G401.6 (cell line): ENCODE measurements around the gene ST6GALNAC5.
"Not testable (repeated sequence)": the region's sequence is repeated elsewhere in the genome, so short reads cannot be mapped to it uniquely, and the experiment has no call there.

Experiments used
- FAIRE-seq: peaks from 2 replicates; lab custom pipeline; 2012; peaks lifted over from hg19 to GRCh38; lab: Jason Lieb, UNC

ST6GALNAC5 gene

DNA sequence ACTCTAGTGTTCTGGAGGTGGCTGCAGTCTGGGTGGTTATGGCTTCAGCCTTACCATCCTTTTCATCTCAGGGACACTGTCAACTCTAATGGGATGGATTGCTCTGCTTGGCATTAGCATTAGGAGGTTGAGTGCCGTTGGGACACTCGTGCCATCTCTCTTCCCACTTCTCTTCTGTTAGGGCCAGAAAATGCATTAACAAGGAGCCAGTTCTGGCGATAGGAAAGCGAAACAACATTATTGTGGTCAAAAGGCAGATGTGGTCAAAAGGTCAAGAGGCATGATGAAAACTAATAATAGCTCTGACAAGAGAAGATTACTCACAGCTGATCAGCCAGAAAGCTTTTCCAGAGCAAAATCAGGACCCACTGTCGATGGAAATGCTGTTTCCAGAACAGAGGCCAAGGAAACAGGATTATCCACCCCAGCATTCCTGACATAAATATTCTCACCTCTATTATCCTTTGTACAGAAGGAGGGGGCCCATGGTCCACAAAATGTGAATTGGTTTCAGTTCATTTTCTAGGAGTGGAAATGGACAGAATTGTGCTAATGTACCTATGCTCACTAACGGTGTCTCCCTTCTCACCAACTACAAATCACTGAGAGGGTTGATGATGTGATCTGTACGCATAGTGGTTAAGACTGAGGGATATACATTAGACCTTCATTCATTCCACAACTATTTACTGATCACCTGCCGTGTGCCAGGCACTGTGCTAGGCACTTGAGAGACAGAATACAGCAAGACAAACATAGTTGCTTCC is 72.0 kb downstream of the ST6GALNAC5 start:
- no peak for FAIRE-seq

DNA sequence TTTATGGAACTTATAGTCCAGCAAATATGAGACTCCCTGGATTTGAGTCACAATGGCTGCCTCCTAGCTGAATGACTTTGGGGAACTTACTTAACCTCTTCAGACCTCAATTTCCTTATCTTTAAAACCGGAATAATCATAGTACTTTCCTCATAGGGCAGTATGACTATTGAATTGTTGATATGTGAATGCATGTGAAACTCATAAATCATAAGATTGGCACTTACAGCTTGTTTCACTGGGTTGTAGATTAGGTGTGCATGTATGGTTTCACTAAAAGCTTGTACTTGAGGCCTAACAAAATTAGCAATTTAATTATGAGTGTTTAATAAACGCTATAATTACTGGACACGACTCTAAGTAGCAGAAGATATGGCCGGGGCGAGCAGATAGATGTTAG is 72.5 kb downstream of the ST6GALNAC5 start:
- FAIRE-seq: no peak

DNA sequence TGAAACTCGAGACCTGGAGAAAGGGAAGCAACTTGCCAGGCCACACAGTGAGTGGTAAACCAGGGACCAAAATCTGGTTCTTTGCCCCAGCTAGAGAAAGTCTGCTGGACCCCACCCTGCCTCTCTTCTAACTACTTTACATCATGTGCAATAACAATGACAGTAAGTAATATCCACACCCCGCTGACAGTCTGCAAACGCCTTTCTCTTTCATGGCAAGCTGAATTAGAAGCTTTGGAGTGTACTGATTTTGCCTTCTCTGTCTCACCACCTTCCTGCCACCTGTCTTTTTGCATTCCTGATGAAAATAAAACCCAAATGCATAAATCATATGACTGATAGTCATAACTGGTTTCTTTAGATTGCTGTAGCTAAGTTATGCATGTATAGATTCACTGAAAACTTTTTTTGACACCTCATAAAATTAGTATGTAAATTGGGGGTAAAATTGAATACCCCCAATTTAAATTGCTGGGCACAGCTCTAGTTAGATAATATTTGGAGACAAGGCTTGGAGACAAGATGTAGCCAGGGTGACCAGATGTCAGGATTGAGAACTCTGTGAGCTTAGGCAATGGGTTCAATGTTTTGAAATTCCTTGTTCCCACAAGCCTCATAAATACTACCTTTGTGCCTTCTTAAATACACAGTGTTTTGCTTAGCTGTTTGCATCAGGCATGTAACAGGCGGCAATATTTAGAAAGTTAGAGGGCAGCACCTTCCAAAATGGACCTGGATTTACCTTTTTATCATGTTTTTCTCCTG is 73.5 kb downstream of the ST6GALNAC5 start:
- no peak for FAIRE-seq

DNA sequence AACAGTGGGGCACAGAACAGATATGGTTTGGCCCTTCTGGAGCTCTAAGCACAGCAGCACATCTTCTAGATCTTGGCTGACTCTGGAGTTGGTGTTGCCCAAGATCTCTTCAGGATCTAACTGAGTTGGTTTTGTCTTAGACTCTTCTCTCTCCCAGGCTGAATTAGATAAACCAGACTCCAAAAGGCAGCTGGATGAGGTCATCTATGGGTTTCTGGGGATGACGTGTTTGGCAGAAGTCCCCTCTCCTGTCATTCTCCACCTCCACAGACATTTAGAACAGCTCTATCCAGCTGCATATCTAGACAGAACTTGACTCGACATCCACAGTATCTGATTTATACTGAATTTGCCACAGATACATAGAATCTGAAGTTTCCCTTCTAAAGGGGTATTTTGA is 75.3 kb downstream of the ST6GALNAC5 start:
- no peak for FAIRE-seq

DNA sequence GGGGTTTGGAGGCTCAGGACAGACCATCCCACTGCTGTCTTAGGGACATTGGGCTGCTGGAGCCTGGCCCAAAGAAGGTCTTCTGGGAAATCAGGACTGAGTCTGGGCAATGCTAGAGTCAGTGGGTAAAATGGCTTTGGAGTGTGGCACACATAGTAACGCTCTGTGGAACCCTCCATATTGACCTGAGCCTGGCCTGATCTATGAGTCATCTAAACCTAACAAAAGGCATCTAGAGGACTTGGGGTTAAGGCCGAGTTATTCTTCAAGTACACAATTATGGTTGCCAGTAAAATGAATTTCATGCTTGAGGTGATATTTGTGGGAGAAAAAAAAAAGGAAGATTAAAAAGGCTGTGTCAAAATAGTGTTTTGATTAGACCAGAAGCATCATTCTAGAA is 77.7 kb downstream of the ST6GALNAC5 start:
- FAIRE-seq: no peak

DNA sequence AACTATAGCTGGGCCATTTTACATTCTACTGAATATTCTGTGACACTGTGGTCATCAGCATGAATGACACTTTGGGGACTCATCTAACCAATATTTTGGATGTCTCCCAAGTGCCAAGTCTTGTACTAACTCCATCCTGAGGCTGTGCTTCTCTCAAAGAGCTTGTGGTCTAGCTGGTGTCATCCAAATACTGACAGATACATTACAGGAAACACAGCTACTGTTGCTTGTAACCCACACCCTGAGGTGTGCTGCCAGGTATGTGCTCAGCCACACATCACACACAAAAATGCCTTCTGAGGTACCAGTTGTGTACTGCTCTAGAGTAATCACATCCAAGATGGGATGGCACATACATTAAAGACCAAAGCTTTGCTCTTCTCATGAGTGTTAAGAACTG is 81.6 kb downstream of the ST6GALNAC5 start:
- no peak for FAIRE-seq

DNA sequence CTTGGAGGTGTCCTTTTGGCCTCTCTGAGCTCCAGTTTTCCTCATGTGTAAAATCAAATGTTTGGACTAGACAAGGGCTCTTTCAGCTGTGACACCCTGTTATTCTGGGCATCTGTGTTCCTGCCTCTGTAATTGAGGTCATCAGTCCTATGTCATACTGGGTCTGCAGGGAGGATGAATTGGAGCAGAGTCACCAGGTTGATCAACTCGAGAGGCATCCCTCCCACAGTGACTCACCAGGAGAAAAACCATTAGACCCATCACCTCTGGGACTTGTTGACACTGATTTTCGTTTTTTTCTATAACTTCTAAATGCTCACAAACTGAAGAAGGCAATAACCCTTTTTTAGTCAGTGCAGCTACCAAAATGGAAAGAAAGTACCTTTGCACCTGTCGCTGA is 82.2 kb downstream of the ST6GALNAC5 start:
- no peak for FAIRE-seq

DNA sequence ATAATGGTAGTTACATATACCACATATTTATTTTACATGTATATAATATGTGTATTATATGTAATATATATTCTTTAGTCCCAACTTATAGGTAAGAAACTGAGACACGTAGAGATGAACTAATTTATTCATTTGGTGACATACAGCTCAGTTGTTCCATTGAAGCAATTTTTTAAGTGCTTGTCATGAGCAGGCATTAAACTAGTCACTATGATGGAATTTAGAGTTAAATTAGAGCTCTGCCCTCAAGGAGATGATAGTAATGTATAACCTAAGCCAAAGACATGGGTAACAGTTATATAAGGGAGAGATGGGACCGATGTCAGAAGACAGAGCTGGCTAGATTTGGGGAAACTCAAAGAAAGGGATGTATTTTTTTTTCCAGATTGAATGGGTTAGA is 83.0 kb downstream of the ST6GALNAC5 start:
- no peak for FAIRE-seq

DNA sequence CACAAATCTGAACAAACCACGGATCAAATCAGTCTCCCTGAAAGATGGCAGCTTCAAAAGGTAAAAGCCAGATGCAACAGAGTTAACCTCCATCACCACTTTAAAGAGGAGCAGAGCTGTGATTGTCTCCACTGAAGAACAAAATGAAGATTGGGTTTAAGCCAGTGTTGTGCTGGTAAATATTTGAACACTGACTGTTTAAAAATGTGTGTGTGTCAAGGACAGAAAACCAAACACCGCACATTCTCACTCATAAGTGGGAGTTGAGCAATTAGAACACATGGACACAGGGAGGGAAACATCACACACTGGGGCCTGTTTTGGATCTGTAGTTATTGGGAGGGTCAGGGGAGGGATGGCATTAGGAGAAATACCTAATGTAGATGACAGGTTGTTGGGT is 83.9 kb downstream of the ST6GALNAC5 start:
- no peak for FAIRE-seq

DNA sequence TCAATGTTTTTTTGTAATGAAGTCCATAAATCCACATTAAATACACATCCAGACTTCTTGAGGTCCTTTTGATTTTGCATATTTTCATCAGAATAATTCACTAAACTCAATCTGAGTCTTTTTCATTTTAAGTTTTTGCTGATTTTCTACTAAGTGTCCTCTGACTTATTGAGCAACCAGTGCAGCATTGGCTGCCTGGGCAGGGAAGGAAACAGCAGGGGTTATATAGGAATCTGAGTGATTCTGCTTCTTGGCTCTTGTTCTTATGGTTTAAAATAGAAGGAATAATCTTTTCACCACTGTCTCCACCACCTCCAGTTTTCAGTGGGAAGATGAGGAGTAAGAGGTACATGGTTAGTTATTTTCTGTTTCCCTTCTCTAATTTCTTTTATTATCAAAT is 88.4 kb downstream of the ST6GALNAC5 start:
- no peak for FAIRE-seq

DNA sequence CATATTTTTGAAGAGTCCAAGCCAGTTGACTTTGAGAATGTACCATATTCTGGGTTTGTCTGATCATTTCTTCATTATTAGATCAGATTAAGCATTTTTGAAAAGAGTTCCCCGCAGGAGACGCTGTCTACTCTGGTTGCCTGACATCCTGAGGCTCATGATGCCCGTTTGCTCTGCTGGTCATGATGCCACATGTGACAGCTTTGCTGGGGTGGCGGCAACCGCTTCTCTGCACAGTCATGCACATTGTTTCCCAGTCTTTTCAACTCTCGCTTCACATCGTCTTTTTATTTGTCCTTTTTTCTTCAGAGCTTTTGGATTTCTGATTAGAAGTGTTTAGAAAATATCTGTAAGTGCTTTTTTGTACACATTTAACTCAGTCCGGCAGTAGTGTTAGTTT is 90.7 kb downstream of the ST6GALNAC5 start:
- FAIRE-seq: no peak

DNA sequence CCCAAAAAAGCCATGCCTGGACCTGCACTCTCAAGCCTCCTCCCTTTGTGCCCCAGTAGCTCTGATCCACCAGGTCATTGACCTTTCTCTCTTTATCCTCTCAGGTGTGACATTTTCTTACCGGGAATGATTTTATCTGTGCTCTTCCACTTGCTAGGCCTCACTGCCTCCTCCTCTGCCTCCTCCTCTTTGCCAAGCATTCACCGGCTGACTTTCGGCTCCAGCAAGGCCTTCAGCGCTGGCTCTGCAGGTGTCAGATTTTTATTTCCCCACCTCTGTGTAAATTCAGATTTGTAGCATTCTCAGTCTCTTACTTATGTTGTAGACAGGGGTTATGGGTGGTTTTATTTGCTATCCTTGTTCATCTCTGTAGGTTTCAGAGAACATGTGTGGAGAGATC is 91.5 kb downstream of the ST6GALNAC5 start:
- no peak for FAIRE-seq

DNA sequence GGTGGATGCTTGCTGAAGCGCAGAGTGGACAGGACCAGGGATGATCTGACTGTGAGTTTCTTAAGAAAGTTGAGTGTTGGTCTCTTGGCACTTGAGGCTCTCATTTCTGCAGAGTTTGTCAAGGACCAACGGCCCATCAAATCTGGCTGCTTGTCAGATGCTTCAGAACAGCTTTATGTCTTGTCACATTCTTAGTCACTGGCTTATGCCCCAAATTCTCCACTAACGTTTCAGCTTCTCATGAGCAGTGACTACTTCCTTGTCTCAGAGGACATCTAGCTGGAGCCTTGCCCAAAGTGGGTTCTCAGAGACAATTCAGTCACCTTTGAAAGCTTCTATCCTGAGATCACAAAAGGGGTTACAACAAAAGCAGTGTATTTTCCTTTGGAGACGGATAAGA is 92.3 kb downstream of the ST6GALNAC5 start:
- FAIRE-seq: no peak

DNA sequence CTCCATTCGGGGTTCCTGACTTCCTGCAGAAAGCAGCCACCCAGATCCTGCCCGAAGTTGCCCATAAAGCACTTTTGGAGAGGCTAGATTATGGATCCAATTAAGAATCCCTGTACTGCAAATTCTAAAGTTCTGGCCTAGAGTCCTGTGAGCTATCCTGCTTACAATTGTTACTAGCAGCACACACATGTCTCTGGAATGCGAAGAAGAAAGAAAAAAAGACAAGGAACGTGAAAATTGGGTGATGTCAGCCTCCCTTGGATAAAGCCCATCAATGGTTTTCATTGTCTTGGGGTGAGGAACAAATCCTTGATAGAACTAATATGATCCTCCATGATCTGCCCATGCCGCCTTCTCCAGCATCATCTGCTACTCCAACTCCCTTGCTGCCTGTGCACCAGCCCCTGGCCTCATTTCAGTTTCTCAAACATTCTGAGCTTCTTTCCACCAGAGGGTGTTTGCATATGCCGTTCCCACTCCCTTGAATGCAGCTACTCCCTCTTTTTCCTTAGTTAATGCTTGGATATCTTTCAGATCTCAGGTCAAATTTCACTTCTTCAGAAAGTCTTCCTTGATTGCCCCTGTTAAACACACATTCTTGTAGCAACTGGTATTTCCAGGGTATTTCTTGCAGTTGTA is 94.0 kb downstream of the ST6GALNAC5 start:
- no peak for FAIRE-seq

DNA sequence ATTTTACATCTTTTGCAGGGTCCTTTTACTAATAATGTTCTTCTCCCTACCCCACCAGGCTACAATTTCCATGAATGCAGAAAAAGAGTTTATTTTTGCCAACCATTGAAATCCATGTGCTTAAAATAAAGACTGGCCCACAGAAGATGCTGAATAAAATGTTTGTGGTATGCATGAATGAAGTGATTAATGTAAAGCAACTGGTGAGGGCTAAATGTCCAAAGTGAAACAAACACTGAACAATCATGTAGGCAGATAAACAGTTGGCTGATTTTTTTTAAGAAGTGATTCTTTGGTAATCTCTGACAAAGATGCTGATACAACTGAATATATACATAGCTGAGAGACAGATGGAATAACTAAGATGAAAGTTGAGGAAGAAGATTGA is 94.5 kb downstream of the ST6GALNAC5 start:
- no peak for FAIRE-seq

DNA sequence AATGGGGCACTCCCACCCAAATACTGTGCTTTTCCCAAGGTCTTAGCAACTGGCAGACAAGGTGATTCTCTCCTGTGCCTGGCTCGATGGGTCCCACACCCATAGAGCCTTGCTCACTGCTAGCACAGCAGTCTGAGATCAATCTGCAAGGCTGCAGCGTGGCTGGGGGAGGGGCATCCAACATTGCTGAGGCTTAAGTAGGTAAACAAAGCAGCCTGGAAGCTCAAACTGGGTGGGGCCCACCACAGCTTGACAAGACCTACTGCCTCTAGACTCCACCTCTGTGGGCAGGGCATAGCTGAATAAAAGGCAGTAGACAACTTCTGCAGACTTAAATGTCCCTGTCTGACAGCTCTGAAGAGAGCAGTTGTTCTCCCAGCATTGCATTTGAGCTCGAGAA is 114.0 kb downstream of the ST6GALNAC5 start:
- FAIRE-seq: not testable (repeated sequence)

DNA sequence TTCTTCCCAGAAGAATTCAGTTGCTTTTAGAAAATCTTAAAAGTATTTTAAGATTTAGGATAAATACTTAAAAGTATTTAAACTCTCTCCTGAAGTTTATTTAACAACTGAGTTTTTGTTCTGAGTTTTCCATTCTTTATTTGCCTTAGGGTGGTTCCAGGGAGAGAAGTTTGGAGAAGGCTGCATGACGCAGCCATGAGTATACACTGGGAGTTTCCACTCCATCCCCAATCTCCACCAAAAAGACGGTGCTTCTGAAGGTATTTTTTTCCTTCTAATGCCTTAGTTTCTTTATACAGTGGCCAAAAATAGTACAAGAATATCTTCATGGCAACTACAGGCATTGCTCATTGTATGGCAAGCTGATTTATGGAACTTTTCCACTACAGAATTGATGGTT is 122.7 kb downstream of the ST6GALNAC5 start:
- no peak for FAIRE-seq

DNA sequence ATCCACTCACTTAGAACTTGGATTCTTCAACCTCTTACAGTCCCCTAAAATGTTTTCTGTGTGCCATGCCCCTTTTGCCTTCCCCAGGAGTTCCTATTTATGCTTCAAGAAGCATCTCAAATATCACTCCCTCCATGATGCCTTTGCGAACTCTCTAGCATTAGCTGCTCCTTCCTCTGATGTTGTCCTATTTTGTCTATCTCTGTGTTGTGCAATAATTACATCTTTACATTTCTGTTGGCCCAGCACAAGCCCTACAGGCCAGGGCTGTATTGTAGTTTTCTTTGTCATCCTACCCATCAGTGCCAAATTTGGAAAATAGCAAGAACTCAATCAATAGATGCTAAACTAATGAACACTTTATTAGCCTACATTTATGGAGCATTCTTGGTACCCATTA is 125.8 kb downstream of the ST6GALNAC5 start:
- no peak for FAIRE-seq

DNA sequence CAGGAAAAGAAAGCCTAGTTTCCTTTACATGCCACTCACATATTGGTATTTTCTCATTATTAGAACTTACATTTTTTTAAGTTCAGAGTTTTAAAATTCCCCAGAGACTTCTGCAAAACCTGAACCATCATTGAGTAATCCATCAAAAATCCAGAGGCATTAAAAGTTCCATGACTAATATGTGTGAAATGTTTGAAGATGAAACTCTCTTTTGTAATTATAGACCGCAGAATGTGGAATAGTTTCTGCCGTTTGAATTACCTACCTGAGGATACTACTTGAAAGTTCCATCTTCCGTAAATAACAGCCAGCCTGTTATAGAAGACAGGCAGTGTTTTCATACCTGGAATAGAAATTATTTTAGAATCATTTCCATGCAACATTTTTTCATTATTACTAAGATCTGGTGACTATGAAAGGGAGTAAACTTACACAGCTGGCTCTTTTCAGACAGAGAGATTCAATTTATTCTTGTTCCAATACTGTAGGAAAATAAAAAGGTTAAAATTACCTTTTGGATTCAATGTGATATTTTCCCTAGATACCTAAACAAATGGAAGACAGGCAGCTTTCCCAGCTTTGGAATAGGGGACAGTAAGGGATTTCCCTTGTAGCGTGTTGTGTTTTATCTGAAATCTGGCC is 131.4 kb downstream of the ST6GALNAC5 start:
- no peak for FAIRE-seq

DNA sequence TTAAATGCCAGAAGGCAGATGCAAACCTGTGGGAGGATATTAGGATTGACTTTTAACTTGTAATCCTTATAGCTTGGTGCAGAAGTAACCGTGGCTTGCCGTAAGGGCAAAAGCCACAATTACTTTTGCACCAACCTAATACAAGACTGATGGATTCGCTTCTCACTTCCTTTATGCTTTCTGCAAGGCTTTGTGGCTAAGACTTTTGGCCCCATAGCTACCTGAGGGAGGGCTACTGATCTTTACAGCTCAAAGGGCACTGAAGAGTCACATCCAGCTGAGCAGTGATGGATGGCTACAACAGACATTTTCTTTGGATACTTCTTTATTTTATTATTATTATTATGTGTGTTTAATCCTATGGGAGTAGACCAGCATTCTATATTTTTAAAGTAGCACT is 140.4 kb downstream of the ST6GALNAC5 start:
- FAIRE-seq: no peak

DNA sequence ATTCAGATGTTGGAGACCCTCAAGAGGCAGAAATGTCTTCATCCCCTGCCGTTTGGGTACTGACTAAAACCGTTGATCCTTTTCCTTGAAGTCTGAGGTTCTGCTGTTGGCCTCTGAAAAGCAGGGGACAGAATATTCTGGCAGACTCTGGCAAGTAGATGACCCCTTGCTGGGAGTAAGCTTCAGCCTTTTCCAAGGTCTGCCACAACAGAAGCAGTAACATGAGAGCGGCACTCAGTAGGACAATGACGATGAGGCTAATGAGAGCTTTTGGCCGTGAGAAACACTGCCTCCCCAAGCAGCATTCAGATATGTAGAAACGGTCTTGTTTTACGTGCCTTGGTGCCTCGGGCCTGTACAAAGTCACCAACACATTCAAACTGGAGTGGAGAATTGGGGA is 143.7 kb downstream of the ST6GALNAC5 start:
- no peak for FAIRE-seq

DNA sequence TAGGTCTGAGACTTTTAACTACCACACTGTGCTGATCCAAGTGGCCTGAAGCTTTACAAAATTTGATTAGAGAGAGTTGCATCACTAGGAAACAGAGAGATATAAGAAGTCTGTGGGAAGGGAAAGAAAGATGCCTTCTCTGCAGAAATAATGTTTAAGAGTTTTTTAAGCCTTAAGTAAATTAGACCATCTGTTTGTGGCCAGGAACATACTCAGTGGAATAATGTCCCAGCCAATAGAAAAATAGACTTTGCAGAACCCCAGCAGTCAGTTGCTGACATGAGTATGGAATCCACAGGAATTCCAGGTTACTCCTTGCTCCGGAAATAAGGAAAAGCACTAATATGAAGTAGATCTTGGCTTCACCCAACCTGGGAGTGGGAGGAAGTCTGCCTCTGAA is 144.8 kb downstream of the ST6GALNAC5 start:
- no peak for FAIRE-seq
